Keratinocyte (primary cell): Measurements from ENCODE around the gene KCNMA1. TPM values are rescaled to one million over a fixed set of nuclear protein-coding genes. Genes with fewer than 3 reads are reported as not detected.

Experiments used
- DNase-seq: peaks from one replicate; pipeline ENCODE4 v3.0.0-alpha.2; 2011; ENCODE audit warnings: low read depth, missing footprints, low spot score
- FAIRE-seq: peaks from 2 replicates; lab custom pipeline; 2011; peaks lifted over from hg19 to GRCh38; lab: Jason Lieb, UNC
- H2AFZ ChIP-seq: 2 replicates; pipeline ENCODE4 v1.6.0; 2012; ENCODE audit warnings: low read length, control low read depth, inconsistent platforms; ENCODE audit not compliant: control insufficient read depth
- H3K27ac ChIP-seq: 2 replicates; pipeline ENCODE4 v1.5.1; 2011; ENCODE audit warnings: low read length; ENCODE audit not compliant: control insufficient read depth, insufficient read depth
- H3K27me3 ChIP-seq: 3 replicates; pipeline ENCODE4 v1.6.0; 2011; ENCODE audit warnings: low read length; ENCODE audit not compliant: control insufficient read depth, insufficient read depth; ENCODE audit errors: extremely low read depth
- H3K36me3 ChIP-seq, 2 experiments: 2 replicates in 1 of 2; 3 replicates in 1 of 2; pipeline ENCODE4 v1.5.1; 2011; ENCODE audit warnings: low read length in 2 of 2, mild to moderate bottlenecking in 1 of 2; ENCODE audit not compliant: control insufficient read depth in 2 of 2, insufficient read depth in 2 of 2; ENCODE audit errors: extremely low read depth in 1 of 2
- H3K4me1 ChIP-seq: 3 replicates; pipeline ENCODE4 v1.5.1; 2011; ENCODE audit warnings: low read length; ENCODE audit not compliant: control insufficient read depth, insufficient read depth; ENCODE audit errors: extremely low read depth
- H3K4me2 ChIP-seq: 3 replicates; pipeline ENCODE4 v1.6.0; 2011; ENCODE audit warnings: low read depth, low read length; ENCODE audit not compliant: control insufficient read depth, insufficient read depth; ENCODE audit errors: extremely low read depth
- H3K4me3 ChIP-seq, 3 experiments: fragments of 200-600 bp in 1 of 3; sonication (generic) in 1 of 3; 2 replicates in 2 of 3; 3 replicates in 1 of 3; pipeline ENCODE4 v1.5.1; 2011 to 2016; ENCODE audit warnings: low read length in 3 of 3, mild to moderate bottlenecking in 3 of 3, control low read depth in 2 of 3, inconsistent platforms in 1 of 3, low read depth in 1 of 3, mixed read lengths in 1 of 3, mixed run types in 1 of 3, moderate library complexity in 1 of 3; ENCODE audit not compliant: control insufficient read depth in 2 of 3, insufficient read depth in 2 of 3; ENCODE audit errors: extremely low read depth in 1 of 3
- H3K79me2 ChIP-seq: 2 replicates; pipeline ENCODE4 v1.6.0; 2012; ENCODE audit warnings: low read length; ENCODE audit not compliant: control insufficient read depth, insufficient read depth
- H3K9ac ChIP-seq: 3 replicates; pipeline ENCODE4 v1.6.0; 2011; ENCODE audit warnings: low read length; ENCODE audit not compliant: control insufficient read depth, insufficient read depth; ENCODE audit errors: extremely low read depth
- H3K9me1 ChIP-seq: 3 replicates; pipeline ENCODE4 v1.6.0; 2011; ENCODE audit warnings: low read length; ENCODE audit not compliant: control insufficient read depth, insufficient read depth; ENCODE audit errors: extremely low read depth
- H3K9me3 ChIP-seq: 2 replicates; pipeline ENCODE4 v1.5.1; 2012; ENCODE audit warnings: low read depth, low read length; ENCODE audit not compliant: control insufficient read depth
- H4K20me1 ChIP-seq: 3 replicates; pipeline ENCODE4 v1.6.0; 2011; ENCODE audit warnings: low read length; ENCODE audit not compliant: control insufficient read depth, insufficient read depth; ENCODE audit errors: extremely low read depth
- EZH2 ChIP-seq: IDR thresholded peaks from one replicate; pipeline ENCODE4 v1.6.1; 2012; ENCODE audit warnings: inconsistent platforms, mild to moderate bottlenecking, low read length, moderate library complexity
- dilution Hi-C: fragments of 300-500 bp; cut with MboI; formaldehyde crosslinking; loops from one replicate; pipeline ENCODE4 v1.7.0; 2020; ENCODE audit warnings: low sequenced_read_pairs; ENCODE audit not compliant: extremely low pct_ligation_motif_present
- polyA plus RNA-seq, 5 experiments: library from polyadenylated mRNA; depleted of rRNA in 3 of 5; stranded (reverse) in 3 of 5; stranded (forward) in 1 of 5; unstranded in 1 of 5; fragments of >200 nt; gene quantifications; 1 replicate in 1 of 5; 2 replicates in 3 of 5; 3 replicates in 1 of 5; pipeline versions ENCODE4 v1.2.1 to v1.2.3, GENCODE V29; 2011 to 2012; ENCODE audit warnings: missing spikeins in 2 of 5, low read depth in 1 of 5, low replicate concordance in 1 of 5
- TF ChIP-seq, protein P1 (sequence below), 3 experiments: IDR thresholded peaks in 1 of 3; conservative IDR thresholded peaks in 1 of 3; optimal IDR thresholded peaks in 1 of 3; 2 replicates in 2 of 3; 3 replicates in 1 of 3; pipeline versions ENCODE3 to v1.5.1; 2011; ENCODE audit warnings: low read length in 3 of 3, mild to moderate bottlenecking in 3 of 3, moderate library complexity in 2 of 3, control low read depth in 1 of 3, inconsistent platforms in 1 of 3; ENCODE audit not compliant: insufficient read depth in 2 of 3; ENCODE audit errors: extremely low read depth in 1 of 3

KCNMA1 gene
- polyA plus RNA-seq, 1 donor (not counting 4 experiments of a cell fraction or from before 2014, with no cell fraction given): 6.3 TPM

DNA sequence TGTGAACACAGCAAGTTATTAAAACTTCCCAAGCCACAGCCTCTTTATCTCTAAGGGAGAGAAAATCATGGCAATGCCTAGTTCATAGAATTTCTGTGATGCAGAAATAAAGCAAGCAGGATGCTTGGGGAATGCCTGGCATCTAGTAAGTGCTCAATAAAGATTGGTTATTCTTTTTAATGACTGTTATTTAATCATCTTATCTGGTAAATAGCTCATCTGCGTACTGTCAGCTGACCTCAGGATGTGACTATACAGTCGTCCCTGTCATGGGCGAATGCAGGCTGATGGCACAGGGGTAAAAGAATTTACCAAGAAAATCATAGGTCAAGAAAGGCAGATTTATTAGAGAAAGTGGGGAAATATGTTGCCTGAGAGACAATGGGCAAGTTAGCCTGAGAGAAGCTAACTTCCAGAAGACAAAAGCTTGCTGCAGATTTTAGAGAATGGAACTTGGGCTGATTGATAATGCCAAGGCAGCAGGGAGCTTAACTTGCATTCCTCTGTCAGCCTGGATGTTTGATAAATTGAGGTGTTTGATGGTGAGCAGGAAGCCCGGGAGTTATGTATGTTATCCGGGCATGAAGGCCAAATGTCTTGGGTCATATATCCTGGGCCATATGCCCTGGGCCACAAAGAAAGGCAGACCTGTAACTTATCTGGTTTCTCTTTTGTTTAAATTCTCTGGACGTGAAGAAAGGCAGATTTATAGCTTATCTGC lies 126.0 kb downstream of the KCNMA1 start:
- H3K9me3 ChIP-seq: no peaks in the 10 kb centered on the region
- dilution Hi-C loops: no loop called here
- no peak overlapping the region for H3K9ac ChIP-seq
- H3K27me3 ChIP-seq: no peaks in the 10 kb centered on the region
- no peak overlapping the region for H2AFZ ChIP-seq
- no peaks in the 10 kb centered on the region for H4K20me1 ChIP-seq
- H3K4me3 ChIP-seq: no peak overlapping the region
- H3K9me1 ChIP-seq: no peaks in the 10 kb centered on the region
- no peaks in the 10 kb centered on the region for H3K36me3 ChIP-seq
- peak; percentile 57 for FAIRE-seq
- TF ChIP-seq, protein P1, sequence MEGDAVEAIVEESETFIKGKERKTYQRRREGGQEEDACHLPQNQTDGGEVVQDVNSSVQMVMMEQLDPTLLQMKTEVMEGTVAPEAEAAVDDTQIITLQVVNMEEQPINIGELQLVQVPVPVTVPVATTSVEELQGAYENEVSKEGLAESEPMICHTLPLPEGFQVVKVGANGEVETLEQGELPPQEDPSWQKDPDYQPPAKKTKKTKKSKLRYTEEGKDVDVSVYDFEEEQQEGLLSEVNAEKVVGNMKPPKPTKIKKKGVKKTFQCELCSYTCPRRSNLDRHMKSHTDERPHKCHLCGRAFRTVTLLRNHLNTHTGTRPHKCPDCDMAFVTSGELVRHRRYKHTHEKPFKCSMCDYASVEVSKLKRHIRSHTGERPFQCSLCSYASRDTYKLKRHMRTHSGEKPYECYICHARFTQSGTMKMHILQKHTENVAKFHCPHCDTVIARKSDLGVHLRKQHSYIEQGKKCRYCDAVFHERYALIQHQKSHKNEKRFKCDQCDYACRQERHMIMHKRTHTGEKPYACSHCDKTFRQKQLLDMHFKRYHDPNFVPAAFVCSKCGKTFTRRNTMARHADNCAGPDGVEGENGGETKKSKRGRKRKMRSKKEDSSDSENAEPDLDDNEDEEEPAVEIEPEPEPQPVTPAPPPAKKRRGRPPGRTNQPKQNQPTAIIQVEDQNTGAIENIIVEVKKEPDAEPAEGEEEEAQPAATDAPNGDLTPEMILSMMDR (optimal IDR thresholded peaks at IDR 0.05 in 1 of 3, IDR thresholded peaks at IDR 0.05 in 1 of 3, conservative IDR thresholded peaks at IDR 0.05 in 1 of 3; ENCODE audit: extremely low read depth in 1 of 3, insufficient read depth in 2 of 3, low read length in 3 of 3): no peak
- no peak for TF ChIP-seq EZH2
- no peak for DNase-seq
- no peak overlapping the region for H3K27ac ChIP-seq
- H3K4me1 ChIP-seq: peaks cover 37% of the 10 kb centered on the region
- H3K79me2 ChIP-seq: no peaks in the 10 kb centered on the region
- no peak overlapping the region for H3K4me2 ChIP-seq

DNA sequence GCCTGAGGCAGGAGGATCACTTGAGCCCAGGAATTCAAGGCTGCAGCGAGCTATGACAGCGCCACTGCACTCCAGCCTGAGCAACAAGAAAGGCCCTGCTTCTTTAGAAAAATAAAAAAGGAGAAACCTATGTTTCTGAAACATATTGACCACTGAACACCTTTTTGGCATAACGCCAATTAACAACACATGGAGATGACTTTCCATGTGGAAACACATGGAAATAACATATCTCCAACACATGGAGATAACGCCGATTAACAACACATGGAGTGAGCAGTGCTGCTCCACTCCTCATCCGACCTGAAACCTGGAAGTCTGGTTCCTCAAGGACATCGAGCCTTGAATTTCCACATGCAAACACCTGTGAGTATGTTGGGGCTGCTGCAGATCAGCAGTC lies 126.9 kb downstream of the KCNMA1 start:
- Histone ChIP-seq H3K9me1 (no peaks in the 10 kb centered on the region), H4K20me1 (no peaks in the 10 kb centered on the region), H3K79me2 (no peaks in the 10 kb centered on the region), H3K4me1 (peaks cover 47% of the 10 kb centered on the region), H2AFZ (no peak overlapping the region), H3K4me2 (no peak overlapping the region), H3K9me3 (no peaks in the 10 kb centered on the region), H3K36me3 (no peaks in the 10 kb centered on the region), H3K9ac (no peak overlapping the region), H3K4me3 (no peak overlapping the region), H3K27ac (no peak overlapping the region), H3K27me3 (no peaks in the 10 kb centered on the region)
- DNase-seq (no peak), FAIRE-seq (no peak)
- dilution Hi-C loops: no loop called here
- no peak for TF ChIP-seq EZH2
- TF ChIP-seq, protein P1 (optimal IDR thresholded peaks at IDR 0.05 in 1 of 3, IDR thresholded peaks at IDR 0.05 in 1 of 3, conservative IDR thresholded peaks at IDR 0.05 in 1 of 3; ENCODE audit: extremely low read depth in 1 of 3, insufficient read depth in 2 of 3, low read length in 3 of 3): no peak
